ENCODE data around the gene ADARB2.
"Not testable (repeated sequence)": the region's sequence is repeated elsewhere in the genome, so short reads cannot be mapped to it uniquely, and the experiment has no call there.

ADARB2 gene

DNA sequence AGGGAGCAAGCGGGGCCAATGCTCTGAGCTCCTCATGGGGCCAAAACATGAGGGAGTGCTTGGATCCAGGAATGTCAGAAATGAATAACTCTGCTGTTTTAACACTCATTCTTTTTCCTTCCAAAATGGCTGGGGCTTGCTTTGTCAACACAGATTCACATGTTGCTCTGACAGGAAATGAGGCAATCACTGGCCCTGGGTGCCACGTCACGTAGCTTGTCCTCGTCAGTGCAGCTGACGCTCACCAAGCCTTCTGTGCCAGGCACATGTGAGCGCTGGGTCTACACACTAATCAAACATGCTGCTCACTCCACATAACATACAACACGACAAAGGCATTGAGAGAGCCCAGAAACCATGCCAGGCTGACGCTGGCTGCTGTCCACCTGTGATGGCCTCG lies 482.2 kb downstream of the ADARB2 start:
- no peak for DNase-seq (ENCODE audit: low spot score)

DNA sequence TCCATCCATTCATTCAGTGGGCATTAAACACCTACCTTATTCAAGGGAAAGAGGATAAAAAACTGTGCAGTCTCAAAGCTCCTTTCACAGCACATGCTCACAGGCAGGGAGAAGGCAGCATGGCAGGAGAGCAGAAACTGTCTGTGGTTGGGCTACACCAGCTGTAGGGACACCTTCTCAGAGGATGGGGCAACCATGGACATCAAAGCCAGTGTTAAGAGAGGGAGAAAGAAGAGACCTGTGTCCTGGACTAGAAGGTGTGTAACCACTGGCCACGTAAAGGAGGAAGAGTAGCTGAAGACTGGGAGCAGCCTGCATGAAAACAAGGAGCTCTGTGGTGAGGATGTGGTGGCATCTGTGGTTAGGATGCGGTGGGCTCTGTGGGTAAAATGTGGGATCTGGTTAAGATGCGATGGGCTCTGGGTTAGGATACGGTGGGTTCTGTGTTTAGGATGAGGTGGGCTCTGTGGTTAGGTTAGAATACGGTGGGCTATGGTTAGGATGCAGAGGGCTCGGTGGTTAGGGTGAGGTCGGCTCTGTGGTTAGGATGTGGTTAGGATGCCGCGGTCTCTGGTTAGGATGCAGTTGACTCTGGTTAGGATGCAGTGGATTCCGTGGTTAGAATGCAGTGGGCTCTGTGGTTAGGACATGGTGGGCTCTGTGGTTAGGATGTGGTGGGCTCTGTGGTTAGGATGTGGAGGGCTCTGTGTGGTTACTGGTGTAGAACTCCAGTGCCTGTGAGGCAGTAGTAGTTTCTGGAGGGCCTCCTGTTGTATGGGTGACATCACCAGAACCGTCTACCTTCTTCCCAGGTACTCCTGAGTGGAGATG lies 483.6 kb downstream of the ADARB2 start:
- no peak for DNase-seq (ENCODE audit: low spot score)

DNA sequence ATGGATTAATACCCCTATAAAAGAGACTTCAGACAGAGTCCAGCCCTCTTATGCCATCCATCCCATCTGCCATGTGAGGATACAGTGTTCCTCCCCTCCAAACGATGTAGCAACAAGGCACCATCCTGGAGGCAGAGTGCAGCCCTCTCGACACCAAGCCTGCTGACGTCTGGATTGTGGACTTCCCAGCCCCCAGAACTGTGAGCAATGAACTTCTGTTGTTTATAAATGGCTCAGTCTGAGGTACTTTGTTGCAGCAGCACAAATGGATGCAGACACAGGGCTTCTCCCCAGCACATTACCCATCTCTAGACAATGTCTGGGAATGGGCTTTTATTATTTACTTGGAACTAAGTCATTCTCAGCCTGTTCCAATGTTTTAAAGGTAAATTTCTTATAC lies 485.6 kb downstream of the ADARB2 start:
- no peak for DNase-seq (ENCODE audit: low spot score)

DNA sequence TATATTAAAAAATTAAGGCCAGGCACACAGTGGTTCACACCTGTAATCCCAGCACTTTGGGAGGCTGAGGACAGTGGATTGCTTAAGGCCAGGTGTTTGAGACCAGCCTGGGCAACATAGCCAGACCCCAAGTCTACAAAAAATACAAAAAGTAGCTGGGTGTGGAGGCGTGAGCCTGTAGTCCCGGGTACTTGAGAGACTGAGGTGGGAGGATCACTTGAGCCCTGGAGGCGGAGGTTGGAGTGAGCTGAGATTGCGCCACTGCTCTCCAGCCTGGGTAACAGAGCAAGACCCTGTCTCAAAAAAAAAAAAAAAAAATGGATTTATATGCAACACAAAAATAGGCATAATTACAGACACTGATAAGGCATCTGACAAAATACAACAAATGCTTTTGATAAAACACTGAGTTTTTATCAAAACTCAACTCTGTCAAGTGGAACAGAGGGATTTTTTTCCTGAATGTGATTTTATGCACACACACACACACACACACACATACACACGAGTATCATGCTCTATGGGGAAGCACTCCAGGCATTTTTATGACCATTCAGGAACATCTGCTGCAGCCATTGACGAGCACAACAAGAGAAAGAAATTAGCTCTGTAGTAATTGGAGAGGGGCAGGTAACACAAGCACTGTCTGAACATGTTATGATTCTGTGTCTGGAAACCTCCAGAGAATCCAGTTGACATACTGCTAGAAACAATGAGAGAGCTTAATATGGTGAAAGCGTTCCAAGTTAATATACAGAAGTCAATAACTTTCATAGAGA lies 488.0 kb downstream of the ADARB2 start:
- no peak for DNase-seq (ENCODE audit: low spot score)

DNA sequence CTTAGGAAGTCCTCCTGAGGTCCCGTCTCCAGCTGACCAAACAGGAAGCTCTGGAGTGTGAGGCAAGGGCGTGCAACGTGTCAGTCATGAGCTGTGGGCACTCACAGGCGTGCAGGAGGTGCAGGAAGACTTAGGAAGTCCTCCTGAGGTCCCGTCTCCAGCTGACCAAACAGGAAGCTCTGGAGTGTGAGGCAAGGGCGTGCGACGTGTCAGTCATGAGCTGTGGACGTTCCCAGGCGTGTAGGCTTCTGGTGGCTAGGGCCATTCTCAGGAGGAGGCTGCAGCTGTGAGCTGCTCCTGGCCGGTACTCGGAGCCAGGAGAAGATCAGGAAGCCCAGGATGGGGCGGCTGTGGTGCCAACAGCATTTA lies 489.1 kb downstream of the ADARB2 start:
- DNase-seq (ENCODE audit: low spot score), result not testable (repeated sequence)

DNA sequence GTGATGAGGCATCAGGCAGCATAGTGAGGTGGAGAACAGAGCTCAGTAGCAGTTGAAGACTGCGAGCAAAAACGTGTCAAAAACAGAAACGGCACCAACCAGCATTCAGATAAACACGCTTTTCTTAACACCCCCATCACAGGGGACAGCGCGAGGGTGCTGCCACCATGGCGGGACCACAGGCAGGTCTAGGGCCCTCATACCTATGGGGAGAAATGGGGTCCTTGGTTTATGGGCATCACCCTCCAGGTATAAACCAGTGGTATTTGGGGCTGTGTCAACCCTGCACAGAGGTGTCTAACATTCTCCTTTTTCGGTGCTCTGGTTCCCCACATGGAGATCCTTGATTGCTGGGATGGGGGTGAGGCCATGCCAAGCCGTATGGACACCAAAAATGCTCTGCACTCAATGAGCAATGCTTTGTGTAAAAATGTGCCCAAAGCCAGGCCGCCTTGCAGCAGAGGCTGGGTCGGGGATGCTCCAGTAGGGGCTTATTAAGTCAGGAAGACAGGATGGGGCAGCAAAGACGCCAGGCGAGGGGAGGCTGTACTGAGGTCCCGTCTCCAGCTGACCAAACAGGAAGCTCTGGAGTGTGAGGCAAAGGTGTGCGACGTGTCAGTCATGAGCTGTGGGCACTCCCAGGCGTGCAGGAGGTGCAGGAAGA lies 489.6 kb downstream of the ADARB2 start:
- DNase-seq (ENCODE audit: low spot score), result no peak

DNA sequence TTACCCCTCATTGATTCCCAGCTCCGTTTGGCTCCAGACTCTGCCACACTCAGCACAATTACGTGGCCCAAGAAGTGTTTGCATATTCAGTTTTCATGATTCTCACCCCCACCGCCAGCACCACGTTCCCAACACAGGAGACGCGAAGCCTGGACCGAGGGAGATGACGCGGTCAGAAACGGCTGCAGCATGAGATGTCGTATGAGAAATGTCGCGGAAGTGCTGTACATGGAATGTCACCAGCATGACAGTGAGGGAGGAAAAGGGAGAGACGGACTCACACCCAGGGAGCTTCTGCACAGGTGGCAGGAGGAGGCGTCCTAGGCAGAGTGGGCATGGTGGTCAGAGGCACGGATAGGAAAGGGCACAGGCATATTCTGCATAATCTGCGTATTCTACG lies 492.8 kb downstream of the ADARB2 start:
- DNase-seq (ENCODE audit: low spot score), result no peak

DNA sequence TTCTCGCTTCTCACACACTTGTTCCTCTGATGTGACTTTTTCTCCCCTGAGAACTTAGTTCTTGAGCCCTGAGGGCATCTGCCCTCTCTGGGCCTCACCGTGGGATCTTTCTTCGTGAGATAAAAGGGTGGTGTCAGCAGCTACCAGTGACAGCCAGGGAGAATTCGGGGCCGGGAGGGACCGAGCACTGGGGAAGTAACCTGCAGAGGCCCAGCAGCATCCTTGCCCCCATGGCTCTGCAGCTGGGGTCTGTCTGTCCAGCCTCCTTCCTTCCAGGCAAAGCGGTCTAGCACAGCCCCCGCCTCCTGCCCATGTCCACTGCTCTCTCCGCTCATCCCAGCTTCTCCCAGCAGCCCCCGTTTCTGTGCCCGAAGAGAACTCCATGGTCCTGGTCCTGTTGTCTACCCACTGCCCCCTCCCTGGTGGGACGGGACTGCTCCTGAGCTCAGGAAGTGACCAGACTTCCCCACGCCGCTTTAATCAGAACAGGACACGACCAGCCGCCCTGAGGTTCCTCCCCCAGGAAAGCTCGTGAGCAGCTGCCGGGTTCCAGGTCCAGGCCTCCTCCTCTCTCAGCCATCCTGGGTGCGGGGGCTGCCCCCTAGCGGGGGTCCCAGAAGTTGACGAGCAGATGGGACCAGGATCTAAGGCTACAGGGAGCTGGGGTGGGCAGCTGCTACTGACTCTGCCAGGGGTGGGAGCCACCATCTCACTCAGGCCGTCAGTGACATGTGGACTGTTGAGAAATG lies 493.7 kb downstream of the ADARB2 start:
- DNase-seq (ENCODE audit: low spot score), result no peak

DNA sequence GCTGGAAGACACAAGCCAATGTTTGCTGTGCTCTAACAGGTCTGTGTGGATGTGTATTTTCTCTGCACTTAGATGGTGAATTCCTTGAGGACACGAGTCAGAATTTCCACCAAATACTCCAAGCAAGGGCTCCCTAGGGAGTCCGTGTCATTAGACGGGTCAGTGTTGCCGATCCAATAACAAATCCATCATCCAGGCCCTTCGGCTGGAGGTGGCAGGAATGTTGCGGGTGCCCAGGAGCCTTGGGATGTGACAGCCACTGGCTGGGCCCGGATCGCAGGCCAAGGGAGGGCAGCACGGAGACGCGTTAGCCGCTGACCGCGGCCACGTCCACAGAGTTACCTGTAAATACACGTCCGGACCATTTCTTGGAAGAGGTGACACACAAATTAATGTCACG lies 494.4 kb downstream of the ADARB2 start:
- no peak for DNase-seq (ENCODE audit: low spot score)

DNA sequence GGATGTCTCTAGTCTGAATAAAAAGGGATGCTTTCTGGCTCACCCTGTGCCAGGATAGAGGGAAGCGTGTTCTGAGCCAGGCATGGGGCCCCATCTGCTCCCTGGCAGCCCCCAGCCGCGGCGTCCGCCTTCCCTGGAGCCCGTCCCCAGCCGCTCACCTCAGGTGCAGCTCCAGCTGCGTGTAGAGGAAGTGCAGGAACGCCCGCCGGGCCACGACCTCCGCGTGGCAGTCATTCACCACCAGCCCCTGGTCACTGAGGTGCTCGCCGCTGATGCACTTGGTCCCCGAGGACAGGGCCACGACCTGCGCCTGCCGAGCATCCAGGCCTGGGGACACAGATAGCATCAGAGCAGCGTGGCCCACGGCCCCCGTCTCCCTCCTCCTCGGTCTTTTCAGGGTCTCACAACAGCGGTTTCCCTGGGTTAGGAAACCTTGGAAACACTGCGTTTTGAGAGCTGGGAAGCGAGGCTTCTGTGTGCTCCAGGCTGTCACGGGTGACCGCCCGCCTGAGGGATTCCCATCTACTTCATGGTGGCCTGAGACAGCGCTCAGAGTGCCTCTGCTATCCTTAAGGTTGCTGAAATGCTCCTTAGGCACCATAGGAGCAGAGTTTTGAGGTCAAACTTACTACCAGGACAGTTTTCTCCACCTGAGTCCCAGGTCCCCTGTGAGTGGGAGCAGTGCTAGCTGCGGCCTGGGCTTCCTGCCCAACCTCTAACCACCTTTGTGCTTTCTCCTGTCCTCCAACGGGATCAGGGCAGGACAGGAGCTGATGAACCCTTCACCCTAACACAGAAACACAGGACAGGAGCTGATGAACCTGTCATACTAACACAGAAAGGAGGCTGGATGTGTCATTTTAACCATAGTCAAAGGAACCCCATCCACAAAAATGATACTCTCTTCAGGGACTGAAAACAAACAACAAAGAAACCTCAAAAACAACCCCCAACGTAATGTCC lies 495.1 kb downstream of the ADARB2 start:
- DNase-seq (ENCODE audit: low spot score), result no peak

DNA sequence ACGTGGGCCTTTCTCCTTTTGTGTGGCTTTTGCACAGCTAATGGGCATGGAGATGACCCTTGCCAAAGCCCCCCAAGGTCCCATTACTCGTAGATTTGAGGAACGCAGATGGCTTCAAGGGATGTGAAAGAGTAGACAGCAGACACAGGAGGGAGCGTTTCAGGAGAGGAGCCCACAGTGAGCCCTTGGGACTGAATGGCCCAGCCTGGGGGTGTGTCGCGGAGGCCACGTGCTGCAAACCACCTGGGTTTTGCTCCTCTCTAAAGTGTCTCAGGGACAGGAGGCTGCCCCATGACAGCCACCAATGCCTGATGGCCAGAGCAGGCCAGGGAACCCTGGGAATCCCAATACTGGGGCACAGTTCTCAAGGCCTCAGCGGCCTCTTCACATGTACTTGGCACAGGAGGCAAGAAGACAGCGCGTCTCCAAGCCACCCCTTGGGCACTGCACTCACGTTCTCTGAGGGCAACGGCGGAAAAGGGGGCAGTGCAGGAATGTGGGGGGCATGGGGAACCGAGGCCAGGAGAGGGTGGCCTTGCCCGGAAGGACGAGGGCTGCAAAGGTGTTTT lies 495.9 kb downstream of the ADARB2 start:
- no peak for DNase-seq (ENCODE audit: low spot score)

DNA sequence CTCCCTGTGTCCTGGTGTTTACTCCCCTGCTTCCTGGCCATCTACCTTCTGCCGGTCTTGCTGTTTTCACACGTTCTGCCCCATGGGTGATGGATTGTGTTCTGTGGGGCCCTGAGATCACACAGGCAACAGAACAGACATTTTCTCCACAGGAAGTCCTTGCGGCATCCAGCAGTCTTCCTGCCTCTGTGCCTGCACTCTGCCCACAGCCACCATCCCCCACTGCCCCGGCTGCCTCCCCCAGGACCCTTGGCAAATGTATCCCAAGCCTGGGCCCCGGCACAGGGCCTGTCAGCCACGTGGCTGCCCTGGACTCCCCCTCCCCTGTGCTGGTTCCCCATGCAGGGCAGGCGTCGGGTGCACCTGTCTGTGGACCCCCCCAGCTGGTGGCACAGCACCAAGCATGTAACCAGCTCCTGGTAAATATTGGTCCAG lies 497.0 kb downstream of the ADARB2 start:
- DNase-seq (ENCODE audit: low spot score), result no peak

DNA sequence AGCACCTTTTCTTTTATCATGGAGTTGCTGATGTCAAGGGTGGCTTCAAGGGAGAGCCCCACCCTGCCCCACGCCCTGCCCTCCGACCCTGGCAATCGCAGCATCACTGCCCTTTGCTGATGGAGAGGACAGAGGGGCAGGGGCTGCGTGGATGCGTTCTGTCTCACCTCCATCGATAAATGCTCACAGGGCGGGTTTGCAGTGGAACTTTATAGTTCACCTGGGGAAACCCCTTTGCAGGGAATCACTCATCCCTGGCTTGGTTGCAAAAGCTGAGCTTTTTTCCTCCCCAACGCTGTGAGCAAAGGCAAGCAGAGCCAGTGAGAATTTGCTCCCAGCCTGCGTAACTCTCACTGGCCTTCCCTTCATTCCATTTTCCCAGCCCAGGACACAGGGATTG lies 504.3 kb downstream of the ADARB2 start:
- no peak for DNase-seq (ENCODE audit: low spot score)

DNA sequence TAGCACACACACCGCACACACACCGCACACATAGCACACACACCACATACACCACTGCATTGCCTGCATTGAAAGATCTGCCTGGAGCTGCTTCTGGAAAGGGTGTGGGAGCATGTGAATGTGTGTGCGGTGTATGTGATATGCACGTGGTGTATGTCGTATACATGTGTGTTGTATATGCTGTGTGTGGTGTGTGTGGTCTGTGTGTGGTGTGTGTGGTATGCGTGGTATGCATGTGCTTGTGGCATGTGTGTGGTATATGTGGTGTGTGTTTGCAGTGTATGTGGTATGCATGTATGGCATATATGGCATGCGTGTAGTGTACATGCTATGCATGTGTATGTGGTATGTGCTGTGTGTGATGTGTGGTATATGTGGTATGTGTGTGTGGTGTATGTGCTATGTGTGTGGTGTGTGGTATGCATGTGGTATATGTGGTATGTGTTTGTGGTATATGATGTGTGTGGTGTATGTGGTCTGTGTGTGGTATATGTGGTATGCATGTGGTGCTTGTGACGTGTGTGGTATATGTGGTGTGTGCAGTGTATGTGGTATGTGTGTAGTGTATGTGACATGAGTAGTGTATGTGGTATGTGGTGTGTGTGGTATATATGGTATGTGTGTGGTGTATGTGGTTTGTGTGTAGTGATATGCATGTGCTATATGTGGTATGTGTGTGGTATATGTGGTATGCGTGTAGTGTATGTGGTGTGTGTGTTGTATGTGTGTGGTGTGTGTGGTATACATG lies 505.0 kb downstream of the ADARB2 start:
- no peak for DNase-seq (ENCODE audit: low spot score)

DNA sequence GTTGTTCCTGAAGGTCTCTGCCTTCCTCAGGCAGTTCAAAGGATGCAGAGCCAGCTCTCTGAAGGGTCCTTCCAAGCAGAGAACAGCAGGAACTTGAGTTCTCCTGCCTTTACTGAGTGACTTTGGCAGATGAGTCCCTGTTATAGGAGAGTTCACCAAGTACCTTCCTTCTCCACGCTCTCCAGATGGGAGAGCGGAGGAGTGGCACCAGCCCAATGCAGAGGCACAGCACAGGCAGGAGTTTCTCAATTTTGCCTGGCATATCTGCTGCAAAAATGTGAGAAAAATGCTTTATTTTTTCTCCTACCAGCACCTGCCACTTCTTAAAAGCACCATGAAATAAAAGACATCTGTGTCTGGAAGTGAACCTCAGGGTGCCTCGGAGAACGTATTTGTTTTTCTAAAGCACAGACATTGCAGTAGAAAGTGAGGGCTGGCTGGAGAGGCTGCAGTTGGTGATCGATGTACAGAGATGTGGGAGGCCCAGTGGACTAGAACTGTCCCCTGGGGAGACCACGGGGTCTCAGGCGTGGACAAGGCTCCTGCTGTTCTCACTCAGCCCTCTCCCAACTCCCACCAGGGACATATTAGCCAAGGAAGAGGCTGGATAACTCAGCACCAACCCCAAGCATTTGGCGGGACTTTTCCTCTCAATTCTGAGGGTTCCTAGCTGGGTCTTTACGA lies 506.6 kb downstream of the ADARB2 start:
- no peak for DNase-seq (ENCODE audit: low spot score)

DNA sequence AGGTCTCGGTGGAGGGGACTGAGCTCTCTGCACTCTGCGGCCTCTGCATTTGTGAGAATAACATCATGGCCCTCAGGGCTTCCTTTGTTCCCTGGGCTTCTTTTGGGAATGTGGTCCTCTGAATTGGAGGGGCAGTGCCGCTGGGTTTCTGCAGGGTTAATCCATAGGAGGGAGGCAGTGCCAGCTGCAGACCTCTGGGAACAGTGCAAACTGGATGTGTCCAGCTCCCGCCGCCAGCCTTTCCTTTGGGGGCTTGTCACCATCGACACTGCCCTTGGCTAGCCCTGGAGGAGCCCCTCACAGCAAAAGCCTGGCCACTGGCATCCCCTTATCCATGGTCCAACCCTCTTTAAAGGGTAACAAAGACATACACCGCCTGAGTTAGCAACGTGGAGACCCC lies 507.2 kb downstream of the ADARB2 start:
- no peak for DNase-seq (ENCODE audit: low spot score)

DNA sequence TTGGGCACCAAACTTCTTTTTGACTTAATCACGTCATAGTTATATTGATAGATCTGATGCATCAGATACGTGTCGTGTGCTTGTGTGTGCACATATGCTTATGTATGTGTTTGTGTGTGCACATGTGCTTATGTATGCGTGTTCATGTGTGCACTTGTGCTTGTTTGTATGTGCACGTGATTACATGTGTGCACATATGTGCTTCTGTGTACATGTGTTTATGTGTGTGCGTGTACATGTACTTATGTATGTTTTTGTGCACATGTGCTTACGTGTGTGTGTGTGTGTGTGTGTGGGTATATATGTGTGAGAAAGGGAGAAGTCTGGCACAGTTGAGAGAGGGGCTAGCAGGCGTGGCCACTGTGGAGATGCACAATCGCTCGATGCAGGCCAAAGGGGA lies 507.8 kb downstream of the ADARB2 start:
- no peak for DNase-seq (ENCODE audit: low spot score)

DNA sequence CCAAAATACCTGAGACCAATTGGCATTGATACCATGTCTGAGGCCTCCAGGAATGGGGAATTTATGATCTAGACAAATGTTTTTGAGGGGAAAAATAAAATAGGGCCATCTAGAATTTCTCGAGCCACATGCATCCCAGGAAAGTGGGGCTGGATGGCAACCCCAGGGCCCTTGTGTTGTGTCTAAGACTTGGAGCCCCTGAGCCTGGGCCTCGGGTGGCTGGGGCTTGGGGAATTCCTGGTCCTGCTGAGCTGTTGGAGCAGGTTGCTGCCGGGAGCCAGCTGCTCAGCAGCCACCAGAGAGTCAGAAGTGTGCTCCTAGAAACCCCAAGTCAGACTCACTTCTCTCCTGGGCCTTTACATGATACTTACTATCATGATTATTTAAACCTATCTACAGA lies 508.2 kb downstream of the ADARB2 start:
- DNase-seq (ENCODE audit: low spot score), result no peak

DNA sequence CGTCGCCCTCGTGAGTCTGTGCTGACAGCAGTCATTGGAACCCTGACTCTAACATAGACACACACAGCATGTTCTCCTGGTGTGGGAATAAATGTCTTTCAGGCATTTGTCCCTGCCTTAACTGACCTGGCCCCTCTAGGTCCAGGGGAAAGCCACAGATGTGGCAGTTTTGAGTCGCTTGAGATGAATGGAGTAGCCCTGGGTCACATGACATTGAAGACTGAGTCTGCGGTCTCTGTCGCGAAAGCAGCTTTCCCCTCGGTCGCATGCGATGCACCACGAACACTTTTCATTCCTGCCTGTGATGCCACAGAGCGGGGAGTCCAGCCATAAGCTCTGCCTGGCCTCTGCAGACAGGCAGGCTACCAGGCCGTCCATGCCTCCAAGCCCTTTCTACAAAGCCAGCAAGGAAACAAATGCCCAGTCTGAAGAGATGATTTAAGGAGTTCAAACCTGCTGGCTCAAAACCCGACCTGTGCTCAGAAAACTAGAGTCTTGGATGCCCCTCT lies 508.8 kb downstream of the ADARB2 start:
- no peak for DNase-seq (ENCODE audit: low spot score)

Data from cerebellar cortex (tissue), 1 donor.